Activated CD8-positive, alpha-beta memory T cell treated with anti-CD3 and anti-CD28 coated beads, Interleukin-2, amount 50 U/mL, for 1 hour (primary cell): ENCODE data around the gene E2F4.
A peak's percentile ranks its signal among the peaks of the same experiment; 100 is the strongest.

ENCODE experiments used
- DNase-seq: peaks from one replicate; pipeline ENCODE4 v3.0.0-alpha.2; 2020; ENCODE audit errors: extremely low read depth

The E2F4 gene

DNA sequence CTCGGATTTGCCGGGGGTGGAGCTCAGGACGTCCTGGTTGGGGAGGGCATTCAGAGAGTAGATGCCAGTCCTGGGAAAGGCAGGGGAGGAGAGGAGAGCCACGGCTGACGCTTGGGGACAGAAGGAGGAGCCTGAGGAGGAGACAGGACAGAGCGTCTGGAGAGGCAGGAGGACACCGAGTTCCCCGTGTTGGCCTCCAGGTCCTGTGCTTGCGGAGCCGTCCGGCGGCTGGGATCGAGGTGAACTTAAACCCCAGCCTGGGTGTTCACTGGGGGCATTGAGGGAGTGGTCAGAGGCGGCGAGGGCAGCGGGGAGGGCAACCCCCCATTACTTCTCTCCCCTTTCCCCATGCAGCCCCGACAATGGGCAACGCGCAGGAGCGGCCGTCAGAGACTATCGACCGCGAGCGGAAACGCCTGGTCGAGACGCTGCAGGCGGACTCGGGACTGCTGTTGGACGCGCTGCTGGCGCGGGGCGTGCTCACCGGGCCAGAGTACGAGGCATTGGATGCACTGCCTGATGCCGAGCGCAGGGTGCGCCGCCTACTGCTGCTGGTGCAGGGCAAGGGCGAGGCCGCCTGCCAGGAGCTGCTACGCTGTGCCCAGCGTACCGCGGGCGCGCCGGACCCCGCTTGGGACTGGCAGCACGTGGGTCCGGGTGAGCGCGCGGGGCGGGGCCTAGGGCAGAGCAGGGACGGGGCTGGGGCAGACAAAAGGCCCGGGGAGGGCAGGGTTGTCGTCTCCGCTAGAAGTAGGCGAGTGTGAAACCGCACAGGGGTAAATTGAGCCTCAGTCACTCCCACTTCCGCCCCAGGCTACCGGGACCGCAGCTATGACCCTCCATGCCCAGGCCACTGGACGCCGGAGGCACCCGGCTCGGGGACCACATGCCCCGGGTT is 17.9 kb upstream of the E2F4 start:
- no peak for DNase-seq

DNA sequence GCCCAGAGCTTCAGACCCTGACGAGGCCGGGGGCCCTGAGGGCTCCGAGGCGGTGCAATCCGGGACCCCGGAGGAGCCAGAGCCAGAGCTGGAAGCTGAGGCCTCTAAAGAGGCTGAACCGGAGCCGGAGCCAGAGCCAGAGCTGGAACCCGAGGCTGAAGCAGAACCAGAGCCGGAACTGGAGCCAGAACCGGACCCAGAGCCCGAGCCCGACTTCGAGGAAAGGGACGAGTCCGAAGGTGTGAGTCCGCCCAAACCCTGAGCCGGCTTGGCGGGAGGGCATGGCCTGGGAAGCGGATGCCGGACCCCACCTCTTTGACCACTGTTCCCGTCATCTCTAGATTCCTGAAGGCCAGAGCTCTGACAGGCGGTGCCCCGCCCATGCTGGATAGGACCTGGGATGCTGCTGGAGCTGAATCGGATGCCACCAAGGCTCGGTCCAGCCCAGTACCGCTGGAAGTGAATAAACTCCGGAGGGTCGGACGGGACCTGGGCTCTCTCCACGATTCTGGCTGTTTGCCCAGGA is 17.2 kb upstream of the E2F4 start:
- no peak for DNase-seq

- no peak for DNase-seq
These were observed 15.3 kb upstream of the E2F4 start for GRCh38 chr16:67176662-67177061.

DNA sequence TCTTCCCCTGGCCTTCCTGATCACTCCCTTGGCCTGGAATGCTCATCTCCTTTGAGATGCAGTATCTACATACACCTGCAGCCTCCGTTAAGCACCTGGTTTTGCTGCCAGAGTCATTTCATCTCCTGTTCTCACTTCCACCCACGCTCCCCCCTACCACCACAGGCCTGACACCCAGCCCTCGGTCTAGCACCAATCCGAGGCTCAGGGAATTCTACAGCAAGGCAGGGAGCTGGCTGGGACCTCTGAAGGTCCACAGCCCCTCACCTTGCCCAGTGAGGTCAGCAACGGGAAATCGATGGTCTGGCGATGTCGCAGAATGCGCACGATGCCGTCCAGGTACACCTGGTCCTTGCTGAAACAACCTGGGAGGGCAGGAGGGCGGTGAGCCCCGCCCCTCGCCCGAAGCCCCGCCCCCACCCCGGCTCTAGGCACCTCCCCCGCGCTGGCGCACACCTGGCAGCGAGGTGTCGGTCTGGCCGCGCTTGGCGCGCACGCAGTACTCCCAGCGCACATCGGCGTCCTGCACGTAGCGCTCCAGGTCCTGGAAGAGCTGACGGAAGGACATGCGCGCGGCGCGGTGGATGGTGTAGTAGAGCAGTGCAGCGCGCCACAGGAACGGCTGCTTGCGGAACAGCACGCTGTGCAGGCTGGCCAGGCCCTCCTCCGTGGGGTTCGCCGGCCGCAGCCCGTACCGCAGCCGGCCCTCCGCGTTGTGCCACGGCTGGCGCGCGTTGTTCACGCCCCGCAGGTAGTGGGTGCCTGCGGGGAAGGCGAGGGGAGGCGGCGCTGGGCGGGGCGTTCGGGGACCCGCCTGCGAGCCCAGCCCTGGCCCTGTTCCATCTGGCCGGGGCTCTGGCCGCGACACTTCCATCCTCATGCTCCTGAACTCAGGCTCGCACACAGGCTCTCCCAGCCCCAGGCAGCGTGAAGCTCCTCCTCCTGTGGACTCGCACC is 13.9 kb upstream of the E2F4 start:
- no peak for DNase-seq

DNA sequence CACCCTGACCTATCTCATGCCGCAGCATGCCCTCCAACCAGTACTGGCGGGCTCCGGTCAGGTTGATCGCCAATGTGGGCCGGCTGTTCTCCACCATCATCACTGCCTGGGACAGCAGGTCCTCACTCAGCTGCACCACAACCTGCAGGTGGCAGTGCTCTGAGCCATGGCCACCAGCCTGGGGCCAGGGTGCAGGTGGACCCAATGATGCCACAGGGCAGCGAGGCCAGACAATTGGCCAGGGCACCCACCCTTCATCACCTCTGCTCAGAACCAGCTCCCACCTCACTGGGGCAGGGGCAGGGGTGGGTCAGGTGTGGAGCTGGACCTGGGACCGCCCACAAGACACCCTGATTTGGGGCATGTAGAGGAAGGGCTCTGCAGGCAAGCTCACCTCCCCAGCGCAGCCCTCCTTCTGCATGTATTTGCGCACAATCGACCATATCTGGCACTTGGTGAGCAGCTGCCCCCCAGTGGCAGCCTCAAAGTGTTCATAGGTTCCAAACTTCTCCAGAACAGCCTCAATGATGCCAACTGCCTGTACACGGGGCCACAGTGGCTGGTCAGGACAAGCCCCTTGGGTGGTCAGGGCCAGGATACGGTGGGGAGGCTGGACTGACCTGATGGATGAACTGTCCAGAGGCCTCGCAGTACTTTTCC is 12.4 kb upstream of the E2F4 start:
- DNase-seq: no peak

- no peak for DNase-seq
These were observed 11.8 kb upstream of the E2F4 start for GRCh38 chr16:67180166-67180565.

GRCh38 chr16:67181346-67181745 is 10.6 kb upstream of the E2F4 start:
- no peak for DNase-seq

- no peak for DNase-seq
These were observed 9.7 kb upstream of the E2F4 start for GRCh38 chr16:67182288-67182687.

GRCh38 chr16:67183284-67183626 is 8.7 kb upstream of the E2F4 start:
- DNase-seq: no peak

DNA sequence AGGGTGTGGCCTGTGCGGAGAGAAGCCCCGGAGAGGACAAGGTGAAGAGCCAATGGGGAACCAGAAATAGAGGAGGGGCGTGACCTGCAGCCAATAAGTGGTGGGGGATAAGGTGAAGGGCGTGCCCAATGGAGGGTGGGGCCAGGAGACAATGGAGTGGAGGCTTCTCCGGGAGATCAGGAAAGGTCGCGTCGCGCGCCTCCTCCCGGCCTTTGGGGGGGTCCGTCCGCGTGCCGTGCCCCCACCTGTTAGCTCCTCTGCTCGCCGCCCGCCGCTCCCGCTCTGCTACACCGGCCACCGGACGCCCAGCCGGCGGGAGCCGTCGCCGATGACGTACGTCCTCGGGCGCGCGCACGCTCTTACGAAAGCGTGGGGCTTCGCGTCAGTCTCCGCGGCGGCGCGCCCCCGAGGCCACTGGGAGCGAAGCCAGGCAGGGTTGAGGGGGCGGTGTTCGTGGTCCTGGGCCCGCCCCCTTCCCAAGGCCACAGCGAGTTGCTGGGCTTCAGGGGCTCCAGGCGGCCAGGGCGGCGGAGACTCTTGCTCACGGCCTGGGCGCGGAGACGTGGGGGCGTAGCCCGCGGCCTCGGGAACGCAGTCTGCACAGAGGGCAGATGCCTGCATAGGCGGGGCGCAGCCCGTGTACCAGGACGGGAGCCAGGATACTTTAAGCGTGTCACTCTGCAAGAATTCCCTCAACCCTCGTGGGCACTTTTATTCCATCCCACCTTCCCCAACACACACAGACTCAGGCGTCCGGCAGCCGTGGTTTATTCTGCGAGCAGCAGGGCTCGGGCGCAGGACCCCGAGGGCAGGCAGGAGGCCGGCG is 8.1 kb upstream of the E2F4 start, which contains the start of gene MATCAP1:
Gene MATCAP1, minus strand, starts transcription at position 337 of the 826 bp plus-strand sequence. CDS start 3,353 bp downstream, outside the sequence.
- DNase-seq: peak; percentile 91

DNA sequence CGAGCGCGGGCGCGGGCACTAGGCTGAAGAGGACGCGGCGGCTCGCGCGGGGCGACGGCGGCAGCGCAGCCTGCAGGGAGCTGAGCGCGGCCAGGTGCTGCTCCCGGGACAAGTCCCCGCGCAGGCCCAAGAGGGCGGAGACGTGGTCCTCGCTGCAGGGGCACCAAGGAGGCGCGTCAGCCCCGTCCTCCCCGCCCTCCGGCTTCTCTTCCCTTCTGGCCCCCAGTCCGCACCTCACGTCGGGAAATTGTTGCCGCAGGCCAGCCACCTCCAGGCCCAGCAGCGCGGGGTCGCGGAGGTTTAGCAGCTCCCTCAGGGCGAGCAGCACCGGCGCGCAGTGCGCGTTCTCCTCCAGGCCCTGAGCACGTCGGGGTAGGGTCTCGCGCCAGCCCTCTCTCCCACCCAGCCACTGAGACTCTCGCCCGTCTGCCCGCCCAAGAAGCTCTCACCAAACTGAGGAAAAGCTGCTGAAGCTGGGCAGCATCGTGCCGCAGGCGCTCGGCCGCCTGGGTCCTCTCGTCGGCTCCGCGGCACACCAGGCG is 7.4 kb upstream of the E2F4 start:
- DNase-seq: no peak

DNA sequence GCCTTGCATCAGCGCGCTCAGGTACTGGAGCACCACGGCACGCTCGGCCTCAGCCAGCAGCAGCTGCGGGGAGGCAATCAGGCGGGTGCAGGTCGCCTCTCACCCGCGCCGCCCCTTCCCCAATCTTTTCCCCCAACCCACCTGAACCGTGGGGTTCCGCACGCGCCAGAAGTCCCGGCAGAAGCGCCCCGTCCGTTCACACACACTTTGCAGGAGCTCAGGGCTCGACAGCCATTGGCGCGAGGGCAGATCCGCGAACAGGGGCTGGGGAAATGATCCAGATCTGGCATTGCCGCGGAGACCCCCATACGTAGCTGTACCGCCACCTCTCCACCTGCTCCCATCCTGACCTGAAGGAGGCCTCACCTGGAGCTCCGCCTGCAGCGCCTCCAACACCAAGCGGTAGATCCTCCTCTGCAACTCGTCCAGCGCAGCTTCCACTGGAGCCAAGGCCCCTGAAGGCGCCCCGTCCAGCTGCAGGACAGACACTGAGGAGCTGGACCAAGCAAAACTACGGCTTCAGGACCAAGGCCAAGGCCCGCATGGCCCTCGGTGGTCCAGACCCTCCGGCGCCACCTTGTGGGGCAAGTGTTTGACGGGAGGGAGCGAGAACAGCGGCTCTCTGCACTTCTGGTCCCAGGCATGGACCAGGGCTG is 6.8 kb upstream of the E2F4 start:
- peak; percentile 47 for DNase-seq

DNA sequence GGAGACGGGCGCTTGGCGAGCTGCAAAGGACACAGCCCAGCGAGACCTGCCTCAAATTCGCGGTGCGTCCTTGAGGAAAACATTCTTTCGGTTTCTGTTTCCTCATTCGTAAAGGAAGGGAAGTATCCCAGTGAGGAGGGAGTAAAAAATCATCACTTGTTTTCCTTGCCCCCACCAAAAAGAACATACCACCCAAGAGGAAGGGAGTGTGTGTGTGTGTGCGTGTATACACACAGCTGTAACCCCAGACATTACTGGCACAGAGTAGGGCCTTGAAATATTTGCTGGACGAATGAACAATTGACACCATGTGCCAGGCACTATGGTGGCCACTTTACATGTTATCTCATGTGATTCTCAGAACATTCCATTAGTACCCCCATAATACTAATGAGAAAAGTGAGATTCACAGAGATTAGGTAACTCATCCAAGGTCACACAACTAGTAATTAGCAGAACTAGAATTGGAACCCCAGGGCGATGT is 6.3 kb upstream of the E2F4 start:
- no peak for DNase-seq

DNA sequence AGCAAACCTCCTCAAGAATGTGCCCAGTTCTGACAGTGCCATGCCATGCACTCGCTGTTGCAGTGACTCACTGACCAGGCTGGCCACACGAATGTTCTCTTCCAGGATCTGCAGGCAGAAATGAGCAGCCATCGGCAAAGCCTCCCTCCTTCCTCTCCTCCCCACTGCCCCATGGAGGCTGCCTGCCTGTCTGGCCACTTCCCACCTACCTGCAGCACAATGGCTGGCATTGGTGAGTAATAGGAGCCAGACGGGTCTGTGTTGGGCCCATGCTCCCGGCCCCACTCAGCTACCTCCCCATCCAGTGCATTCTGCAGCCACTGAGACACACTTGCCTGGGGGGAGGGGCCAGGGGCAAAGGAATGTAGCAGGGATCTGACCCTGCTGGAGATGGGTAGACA is 5.4 kb upstream of the E2F4 start:
- no peak for DNase-seq

DNA sequence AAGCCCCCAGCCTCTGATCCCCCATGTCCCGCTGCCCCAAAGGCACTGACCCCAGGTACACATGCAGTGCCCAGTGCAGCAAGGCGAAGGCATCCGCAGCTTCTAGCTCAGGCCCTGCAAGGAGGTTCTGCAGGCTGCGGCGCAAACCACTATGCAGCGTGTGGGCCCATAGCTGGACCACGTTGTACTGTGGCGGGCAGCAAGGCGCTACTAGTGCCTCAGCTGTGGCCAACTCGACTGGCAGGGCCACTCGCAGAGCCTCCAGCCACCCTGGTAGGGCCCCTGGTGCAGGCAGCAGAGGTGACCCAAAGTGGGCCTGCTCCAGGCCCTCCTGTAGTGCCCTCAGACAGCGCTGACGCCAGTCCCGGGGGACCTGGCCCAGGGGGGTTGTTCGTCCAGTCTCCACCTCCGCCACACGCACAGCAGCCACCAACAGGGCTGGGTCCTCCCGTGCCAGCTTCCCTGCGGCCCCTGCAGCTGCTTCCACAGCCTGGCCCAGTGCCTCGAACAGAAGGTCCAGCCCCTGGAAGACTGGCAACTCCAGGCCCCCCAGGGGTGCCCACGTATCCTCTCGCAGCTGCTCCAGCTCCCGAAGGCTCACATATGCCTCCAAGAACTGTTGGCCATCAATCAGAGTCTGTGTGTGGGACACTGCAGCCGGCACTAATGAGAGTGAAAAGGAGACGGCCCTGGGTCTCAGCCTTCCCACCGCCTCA is 4.6 kb upstream of the E2F4 start:
- no peak for DNase-seq

DNA sequence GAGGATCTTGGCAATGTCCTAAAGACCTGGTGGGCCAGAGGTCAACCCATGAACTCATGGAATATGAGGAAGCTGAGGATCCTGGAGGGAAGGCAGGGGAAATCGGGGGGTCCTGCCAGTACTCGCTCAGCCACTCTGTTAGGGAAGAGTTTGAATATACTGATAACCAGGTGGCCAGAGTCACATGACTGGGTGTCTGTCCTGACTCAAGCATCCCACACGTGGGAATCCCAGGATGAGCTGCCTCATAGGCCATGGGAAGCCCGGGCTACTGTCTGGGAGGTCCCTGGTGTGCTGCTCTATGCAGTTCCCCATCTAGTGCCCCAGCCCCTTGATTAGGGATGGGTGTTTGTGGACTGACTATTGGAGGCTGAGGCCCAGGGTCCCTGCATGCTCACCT is 3.6 kb upstream of the E2F4 start:
- DNase-seq: no peak

DNA sequence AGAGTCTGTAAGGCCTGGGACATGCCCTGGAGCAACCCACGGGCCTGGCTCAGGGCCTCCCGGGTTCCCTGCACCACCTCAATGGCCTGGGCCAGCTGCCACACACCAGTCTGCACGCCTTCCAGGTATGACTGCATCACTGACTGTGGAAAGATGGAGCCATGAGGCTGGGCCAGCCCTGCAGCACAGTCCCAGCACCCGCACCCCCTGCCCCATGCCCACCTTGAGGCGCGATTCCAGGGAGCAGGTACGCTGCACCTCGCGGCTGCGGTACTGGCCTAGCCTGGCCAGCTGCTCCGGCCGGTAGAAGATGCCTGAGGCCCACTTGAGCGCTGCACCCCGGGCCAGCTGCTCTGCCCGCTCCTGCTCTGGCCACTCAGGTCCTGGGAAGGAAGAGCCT is 3.2 kb upstream of the E2F4 start:
- DNase-seq: no peak

DNA sequence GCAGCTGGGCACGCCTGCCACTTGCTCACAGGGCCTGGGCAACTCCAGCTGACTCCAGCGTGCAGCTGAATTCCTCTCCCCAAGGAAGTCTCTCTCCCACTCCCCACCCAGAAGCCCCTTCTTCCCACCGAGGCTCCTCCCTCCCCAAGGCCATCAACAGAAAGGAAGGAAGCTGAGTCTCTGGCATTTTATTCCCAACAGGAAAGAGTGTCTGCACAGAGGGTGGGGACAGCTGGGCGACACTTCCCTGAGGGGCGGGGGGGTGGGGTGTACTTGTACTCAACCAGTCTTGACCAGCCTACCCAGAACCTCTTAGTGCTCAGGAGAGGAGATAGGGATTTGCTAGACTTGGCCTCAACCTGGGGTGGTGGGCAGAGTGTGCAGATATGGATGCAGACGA is 1.9 kb upstream of the E2F4 start, which contains the start of gene EXOC3L1:
Gene EXOC3L1, minus strand, starts transcription at position 96 of the 400 bp plus-strand sequence. CDS start 460 bp downstream, outside the sequence.
- no peak for DNase-seq
